GM19351 (cell line): Measurements from ENCODE around the gene ESR1.

ENCODE experiments used
- ATAC-seq: cut with Tn5 transposase; IDR thresholded peaks from one replicate; pipeline ENCODE4 v1.9.1; 2021; ENCODE audit warnings: mild to moderate bottlenecking, moderate library complexity; ENCODE audit not compliant: unreplicated experiment

Gene ESR1

DNA sequence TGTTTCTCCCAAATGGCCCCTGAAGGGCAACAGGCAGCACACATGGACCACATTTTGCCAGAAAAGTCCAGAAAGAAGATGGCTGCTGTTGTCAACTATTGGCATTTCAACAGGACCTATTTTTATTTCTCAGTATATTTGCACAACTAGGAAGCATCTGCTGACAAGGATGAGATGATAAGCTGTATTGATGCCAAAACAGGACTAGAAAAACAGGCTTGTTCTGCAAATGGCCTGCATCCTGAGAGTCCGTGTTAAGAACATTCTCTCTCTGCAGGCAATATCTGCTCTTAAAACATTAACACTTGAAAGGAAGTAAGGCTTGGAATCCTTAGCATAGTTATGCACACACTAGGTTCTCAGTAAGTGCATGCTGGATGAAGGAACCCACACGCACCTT, 283.7 kb downstream of the ESR1 start:
- ATAC-seq: no peak

DNA sequence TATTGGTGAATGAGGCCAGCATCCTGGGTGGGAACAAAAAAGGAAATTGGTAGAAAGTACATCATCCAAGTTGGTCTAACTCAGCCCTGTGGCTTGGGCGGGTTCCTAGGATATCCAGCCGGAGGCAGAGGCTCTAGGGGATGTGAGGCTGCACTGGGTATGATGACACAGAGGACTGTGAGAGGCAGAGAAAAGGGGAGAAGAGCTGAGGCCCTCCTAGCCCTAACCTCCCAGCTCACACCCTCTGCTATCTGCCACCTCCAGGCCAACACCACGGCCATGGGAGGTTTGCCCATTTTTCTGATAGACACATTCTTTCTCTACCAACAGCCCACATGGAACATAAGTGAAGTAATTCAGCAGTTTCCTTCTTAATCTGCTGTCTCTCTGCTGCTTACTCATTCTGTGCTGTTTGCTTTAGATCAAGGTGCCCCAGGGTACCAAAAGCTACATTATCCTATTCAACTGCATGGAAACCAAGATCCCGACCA, 284.4 kb downstream of the ESR1 start:
- no peak for ATAC-seq

GRCh38 chr6:152093711-152094110, 286.2 kb downstream of the ESR1 start:
- ATAC-seq: no peak

GRCh38 chr6:152094276-152094675, 286.8 kb downstream of the ESR1 start:
- no peak for ATAC-seq

DNA sequence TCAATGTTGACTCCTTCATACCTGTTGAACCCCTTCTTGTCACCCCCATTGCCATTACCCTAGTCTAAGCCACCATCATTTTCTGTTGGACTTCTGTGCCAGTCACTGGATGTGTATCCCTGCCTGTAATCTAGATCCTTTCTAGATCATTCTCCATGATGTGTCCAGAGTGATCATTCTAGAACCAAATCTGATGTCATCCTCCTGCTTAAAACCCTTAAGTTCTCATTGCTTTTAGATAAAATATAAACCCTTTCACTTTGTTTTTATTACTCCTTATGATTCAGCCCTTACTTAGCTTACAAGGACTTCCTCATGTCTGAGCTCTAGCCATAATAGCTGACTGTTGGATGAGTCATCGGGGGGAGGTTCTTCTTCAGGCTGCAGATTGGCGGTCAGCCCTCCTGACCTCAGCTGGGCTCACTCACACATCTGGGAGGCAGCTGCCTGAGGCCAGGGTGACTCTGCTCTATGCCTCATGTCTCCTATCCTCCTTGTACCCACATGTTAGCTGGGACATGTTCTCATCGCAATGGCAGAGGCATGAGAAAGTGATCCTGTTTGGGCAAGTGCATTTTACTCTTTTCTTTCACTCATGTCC, 287.6 kb downstream of the ESR1 start:
- peak; percentile 58 for ATAC-seq

DNA sequence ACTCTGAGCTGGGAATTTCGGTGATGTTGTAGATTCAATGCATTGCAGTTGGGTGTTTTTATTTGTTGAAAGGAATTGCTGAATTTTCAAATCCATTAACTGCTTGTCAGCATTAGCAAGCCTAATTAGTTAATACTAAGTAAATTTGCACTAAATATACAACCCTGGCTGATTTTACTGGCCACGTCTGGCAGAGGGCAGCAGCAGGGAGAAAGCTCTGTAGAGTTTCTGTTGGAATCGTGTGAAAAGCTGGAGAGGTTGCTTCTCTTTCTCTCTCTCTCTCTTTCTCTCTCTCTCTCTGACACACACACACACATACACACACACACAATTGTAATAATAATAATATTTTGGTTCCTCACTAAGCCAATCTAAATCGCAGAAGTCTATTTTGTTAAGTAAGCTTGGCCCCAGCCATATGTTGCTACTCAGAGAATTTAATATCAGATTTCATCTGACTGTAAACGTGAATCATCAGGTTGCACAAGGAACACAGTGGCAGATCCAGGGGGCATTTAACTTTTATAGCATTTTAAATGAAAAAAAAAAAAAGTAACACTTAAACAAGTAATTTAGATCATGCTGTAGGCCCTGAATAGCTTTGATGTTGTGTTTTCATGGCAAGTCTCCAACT, 289.5 kb downstream of the ESR1 start:
- no peak for ATAC-seq

GRCh38 chr6:152098683-152099082, 291.2 kb downstream of the ESR1 start:
- ATAC-seq: no peak

GRCh38 chr6:152099446-152100182, 292.1 kb downstream of the ESR1 start:
- ATAC-seq: no peak

DNA sequence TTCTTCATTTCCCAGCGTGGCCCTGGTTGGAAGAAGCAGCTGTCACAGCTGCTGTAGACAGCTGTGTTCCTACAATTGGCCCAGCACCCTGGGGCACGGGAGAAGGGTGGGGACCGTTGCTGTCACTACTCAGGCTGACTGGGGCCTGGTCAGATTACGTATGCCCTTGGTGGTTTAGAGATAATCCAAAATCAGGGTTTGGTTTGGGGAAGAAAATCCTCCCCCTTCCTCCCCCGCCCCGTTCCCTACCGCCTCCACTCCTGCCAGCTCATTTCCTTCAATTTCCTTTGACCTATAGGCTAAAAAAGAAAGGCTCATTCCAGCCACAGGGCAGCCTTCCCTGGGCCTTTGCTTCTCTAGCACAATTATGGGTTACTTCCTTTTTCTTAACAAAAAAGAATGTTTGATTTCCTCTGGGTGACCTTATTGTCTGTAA, 292.7 kb downstream of the ESR1 start:
- no peak for ATAC-seq

- ATAC-seq: no peak
These were observed 300.5 kb downstream of the ESR1 start for GRCh38 chr6:152107973-152108372.

DNA sequence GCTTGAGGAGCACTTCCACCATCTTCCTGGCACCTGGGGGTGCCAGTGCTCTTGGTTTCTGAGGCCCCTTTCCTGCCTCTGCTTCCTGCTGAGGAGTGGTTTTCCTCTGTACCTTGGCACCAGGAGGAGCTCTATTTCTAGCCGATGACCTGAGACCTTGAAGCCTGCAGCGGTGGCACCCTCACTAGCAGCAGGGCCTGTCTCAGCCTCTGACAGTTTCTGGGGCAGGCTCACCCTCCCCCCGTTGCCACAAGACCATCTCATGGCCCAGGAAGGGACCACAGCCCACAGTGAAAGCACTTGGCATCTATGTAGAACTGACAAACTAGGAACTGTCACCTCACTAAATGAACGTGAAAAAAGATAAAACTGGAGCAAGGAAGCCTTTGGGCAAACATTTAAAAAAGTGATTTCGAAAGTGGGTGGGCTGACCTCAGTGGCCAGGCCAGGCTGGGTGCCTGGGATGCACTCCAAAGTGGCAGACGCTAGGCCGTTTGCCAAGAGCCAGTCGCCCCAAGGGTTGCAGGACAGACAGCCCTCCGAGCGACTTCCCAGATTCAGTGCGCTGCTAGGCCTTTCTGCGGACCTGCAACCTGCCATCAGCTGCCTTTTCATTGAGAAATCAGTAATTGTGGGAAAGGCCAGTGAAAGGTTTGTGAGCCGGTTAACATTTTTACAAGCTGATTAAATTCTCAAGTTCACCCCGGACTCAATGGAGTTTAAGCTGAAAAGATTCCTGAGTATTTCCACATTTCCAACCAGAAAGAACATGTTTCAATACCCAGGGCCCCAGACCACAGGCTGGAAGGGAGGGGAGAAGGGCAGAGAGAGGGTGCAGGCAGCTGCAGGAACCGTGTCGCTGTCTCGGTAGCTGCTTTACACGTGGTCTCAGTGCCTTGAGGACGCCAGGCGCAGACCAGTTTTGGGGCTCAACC, 303.7 kb downstream of the ESR1 start:
- no peak for ATAC-seq

DNA sequence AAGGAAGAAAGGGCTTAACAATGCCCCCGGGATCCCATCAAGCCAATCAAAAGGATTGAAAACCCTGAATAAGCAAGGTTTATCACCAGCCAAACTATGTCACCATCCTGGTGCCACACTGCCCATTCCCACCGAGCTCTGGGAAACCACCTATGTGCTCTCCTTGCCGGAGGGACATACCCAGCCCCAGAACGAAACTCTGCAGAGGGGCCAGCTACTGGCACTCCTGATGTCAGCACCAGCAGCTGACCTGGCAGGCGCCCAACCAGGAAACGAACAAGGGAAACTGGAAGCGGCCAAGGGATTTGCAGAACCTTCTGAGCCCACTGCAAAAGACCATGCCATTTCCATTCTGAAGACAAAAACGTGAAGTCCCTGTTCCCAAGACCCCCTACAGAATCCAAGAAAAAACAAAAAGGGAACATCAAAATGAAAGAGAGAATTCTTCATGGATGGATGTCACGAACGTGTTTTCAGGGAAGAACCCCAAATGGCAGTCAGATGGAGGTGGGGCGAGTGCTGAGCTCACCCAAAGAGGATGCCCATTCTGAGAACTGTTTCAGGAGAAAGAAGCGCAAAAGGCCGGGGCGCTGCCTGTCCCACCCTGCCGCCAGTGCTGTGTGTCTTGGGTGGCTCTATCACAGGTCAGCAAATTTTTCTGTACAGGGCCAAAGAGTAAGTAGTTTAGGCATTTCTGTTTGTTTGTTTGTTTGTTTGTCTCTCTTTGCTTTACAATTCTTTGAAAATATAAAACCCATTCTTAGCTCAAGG, 305.2 kb downstream of the ESR1 start:
- ATAC-seq: no peak

GRCh38 chr6:152117156-152118133, 310.0 kb downstream of the ESR1 start:
- peak; percentile 90 for ATAC-seq

GRCh38 chr6:152118224-152118623, 310.7 kb downstream of the ESR1 start:
- ATAC-seq: no peak

GRCh38 chr6:152118678-152119077, 311.2 kb downstream of the ESR1 start:
- no peak for ATAC-seq

GRCh38 chr6:152119831-152120230, 312.3 kb downstream of the ESR1 start:
- ATAC-seq: no peak

- ATAC-seq: no peak
These were observed 314.4 kb downstream of the ESR1 start for GRCh38 chr6:152121910-152122309.

DNA sequence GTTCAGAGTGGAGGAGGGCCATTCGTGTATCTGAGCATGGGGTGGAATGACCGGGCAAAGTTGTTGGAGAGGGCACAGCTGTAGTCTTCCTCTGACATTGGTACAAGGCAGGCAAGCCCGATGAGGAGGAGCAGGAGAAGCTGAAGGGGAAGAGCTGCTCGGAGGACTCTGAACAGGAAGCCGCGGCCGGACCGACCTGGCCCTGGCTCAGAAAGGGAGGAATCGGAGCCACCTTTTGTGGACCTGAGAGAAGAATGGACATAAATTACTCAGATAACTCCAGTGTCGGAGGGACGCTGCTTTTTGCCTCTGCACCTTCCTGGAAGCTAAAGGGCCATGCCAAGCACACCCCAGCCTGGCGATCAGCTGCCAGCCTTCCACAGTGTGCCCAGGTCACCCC, 315.0 kb downstream of the ESR1 start:
- no peak for ATAC-seq

DNA sequence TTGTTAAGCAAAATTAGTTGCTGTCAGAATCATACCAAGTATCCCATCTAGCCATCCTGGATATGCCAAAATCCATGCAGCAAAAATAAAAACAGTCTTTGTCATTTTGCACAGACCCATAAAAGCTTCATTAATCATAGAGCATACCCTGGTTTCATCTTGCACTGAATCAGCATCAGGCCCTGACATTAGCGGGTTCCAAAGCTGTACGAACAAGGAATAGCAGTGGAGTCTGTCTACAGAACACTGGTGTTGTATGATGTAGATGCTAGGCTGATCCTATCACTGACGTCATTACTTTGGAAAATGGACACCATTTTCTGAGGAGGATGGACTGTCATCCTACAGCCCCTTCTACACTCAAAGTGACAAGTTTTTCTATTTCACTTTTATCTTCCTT, 315.6 kb downstream of the ESR1 start:
- ATAC-seq: no peak
